OCI-LY7 (cell line): ENCODE results near the gene ARL5B.

Experiments
- EZH2phosphoT487 ChIP-seq: fragments of 200-600 bp; sonication (generic); IDR thresholded peaks from 2 replicates; pipeline ENCODE4 v1.6.1; 2018; ENCODE audit warnings: low read depth, borderline replicate concordance, mild to moderate bottlenecking, mixed run types, antibody characterized with exemption, low read length, moderate library complexity, mixed read lengths
- TF ChIP-seq, protein P1 (sequence below): fragments of 200-600 bp; sonication (generic); conservative IDR thresholded peaks from 2 replicates; pipeline ENCODE4 v1.5.1; 2014; ENCODE audit warnings: mild to moderate bottlenecking, antibody characterized with exemption, low read length, moderate library complexity, mixed read lengths

DNA sequence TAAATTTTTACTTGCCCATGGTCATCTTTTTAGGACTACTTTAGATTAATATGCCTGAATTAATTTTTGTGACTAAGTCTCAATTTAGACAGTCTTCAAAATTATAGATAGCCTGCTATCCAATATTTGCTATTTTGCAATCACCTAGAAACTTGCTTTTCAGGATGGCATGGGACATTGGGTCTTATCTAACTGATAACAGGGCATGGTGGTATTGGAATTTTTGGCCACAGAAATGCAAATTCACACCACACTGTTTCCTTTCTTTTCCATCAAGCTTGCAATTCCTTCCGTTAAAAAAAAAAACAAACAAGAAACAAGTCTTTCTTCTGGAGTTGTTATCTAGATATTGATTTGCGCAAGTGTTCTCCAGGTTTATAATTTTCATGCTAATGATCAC lies 8.8 kb downstream of the ARL5B start:
- TF ChIP-seq, protein P1, sequence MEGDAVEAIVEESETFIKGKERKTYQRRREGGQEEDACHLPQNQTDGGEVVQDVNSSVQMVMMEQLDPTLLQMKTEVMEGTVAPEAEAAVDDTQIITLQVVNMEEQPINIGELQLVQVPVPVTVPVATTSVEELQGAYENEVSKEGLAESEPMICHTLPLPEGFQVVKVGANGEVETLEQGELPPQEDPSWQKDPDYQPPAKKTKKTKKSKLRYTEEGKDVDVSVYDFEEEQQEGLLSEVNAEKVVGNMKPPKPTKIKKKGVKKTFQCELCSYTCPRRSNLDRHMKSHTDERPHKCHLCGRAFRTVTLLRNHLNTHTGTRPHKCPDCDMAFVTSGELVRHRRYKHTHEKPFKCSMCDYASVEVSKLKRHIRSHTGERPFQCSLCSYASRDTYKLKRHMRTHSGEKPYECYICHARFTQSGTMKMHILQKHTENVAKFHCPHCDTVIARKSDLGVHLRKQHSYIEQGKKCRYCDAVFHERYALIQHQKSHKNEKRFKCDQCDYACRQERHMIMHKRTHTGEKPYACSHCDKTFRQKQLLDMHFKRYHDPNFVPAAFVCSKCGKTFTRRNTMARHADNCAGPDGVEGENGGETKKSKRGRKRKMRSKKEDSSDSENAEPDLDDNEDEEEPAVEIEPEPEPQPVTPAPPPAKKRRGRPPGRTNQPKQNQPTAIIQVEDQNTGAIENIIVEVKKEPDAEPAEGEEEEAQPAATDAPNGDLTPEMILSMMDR: no peak
- no peak for TF ChIP-seq EZH2phosphoT487
